CD4-positive, alpha-beta T cell treated with Interleukin-4 for 1 hour (primary cell): ENCODE data around the gene CHSY3.

Experiments
- DNase-seq, 2 donors: peaks; one replicate each; pipeline ENCODE4 v3.0.0-alpha.2; 2020 to 2022

Gene CHSY3

GRCh38 chr5:129951039-129951438 lies 46.8 kb downstream of the CHSY3 start:
- DNase-seq = no peak

DNA sequence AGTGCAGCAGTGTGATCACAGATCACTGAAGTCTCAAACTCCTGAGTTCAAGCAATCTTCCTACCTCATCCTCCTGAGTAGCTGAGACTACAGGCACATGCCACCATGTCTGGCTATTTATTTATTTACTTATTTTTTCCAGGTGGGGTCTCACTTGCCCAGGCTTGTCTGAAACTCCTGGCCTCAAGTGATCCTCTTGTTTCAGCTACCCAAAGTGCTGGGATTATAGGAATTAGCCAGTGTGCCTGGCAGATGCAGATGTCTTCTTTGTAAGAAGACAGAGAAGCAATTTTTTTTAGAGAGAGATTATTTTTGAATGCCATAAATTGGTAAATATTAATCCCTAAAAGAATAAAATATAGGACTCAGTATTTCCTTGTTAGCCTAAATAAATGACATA lies 54.3 kb downstream of the CHSY3 start:
- DNase-seq = no peak

DNA sequence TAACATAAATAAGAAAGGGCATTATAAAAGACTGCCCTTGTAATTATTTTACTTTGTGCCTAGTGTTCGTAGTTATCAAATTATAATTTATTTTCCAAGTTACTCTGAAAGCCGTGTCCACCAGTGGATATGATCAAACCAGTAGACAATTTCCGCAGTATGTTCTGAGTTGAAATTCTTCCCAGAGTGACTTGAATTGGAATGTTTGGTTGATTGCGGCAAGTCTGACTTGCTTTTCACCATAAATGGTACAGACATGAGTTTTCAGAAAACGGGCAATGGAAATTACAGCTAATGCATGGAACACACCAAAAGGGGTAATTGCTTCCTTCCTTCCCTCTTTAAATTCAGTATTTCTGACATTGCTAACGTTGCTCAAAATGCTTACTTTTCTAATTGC lies 56.6 kb downstream of the CHSY3 start:
- DNase-seq = no peak

- no peak for DNase-seq
These were observed 58.2 kb downstream of the CHSY3 start for GRCh38 chr5:129962506-129962905.

- no peak for DNase-seq
These were observed 59.1 kb downstream of the CHSY3 start for GRCh38 chr5:129963359-129963758.

GRCh38 chr5:129966071-129966470 lies 61.8 kb downstream of the CHSY3 start:
- DNase-seq = no peak

DNA sequence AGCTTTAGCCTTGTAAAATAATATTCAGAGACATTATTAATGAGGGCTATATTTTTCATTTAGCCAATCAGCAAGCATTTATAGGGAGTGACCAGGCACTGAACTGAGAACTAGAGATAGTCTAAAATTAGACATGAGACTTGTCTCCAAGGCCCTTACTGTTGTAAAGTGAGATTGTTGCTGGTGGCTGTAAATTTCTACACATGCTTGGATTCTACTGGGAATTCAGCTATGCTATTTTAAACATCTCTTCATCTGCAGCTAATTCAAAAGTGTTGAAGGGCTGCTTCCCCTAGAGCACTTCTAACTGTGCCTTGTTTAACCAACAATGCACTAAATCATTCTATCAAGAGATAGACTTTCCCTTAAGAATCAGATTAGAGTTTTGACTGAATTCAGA lies 67.4 kb downstream of the CHSY3 start:
- no peak for DNase-seq

GRCh38 chr5:129972465-129973141 lies 68.3 kb downstream of the CHSY3 start:
- no peak for DNase-seq

GRCh38 chr5:129973716-129974426 lies 69.6 kb downstream of the CHSY3 start:
- no peak for DNase-seq

DNA sequence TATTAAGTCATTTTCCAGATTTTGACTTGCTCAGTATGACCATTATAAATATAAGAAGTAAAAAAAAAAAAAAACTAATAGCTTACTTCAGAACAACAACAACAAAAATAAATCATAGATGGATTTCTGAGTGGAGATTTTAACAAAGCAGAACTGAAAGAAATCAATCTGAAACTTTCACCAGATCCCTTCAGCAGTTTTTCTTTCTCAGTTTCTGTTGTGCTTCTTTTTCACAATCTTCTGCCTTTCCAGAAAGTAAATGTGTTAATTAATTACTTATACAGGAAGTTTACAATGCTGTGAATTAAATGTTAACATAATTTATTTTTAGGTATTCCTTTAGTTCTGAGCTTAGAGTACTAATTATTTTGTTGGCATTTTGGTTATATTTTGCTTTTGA lies 73.5 kb downstream of the CHSY3 start:
- no peak for DNase-seq

DNA sequence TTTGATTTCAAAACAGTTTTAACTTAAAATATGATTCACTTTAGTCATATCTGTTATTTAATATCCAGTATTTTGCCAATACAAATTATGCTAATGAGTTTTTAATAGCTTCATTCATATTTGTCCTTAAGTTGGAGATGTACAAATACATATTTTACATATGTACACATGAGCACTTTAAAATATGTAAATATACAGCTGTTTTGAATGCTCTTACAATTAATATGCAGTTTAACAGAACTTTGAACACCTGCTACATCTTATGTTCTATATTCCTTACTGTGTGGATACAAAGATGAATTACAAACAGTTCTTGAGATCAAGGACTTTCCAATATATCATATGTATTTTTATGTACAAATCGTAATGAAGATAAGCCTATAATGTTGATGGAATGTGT lies 74.0 kb downstream of the CHSY3 start:
- no peak for DNase-seq

DNA sequence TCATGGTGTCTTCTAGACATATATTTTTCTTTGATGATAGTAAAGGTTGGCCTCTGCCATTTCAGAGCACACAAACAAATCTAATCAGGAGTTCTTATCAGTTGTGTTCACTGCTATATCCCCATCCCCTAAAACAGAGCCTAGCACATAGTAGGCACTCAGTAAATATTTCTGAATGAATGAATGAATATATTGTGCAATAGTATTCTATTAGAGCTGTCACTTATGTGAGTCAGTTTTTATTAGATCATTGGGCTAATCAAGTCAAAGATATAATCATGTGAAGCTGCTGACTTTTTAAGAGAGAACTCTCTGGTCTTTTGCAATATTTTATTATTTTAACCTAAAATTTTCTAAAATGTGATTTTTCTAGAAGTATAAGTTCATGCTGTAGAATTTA lies 84.2 kb downstream of the CHSY3 start:
- DNase-seq = no peak

DNA sequence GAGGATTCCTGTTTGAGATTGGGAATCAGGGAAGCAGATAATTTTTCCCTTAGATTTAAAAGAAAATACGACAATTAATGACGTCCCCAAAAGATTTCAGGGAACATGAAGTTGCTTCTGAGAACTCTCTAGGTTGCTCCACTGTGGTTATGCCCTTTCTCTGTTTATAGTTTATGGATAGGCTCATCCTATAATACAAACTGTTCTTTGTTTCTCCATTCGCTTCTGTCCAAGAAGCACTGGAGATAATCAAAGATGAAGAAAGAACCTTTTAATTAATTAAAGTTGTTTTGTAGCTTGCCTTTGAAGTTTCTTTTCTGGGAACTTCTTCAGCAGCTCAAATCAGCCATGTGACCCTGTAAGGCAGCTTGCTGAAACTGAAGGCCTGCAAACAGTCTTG lies 87.5 kb downstream of the CHSY3 start:
- DNase-seq = no peak

GRCh38 chr5:129996896-129997295 lies 92.6 kb downstream of the CHSY3 start:
- no peak for DNase-seq

GRCh38 chr5:130000460-130000859 lies 96.2 kb downstream of the CHSY3 start:
- DNase-seq = no peak

GRCh38 chr5:130002183-130002582 lies 97.9 kb downstream of the CHSY3 start:
- DNase-seq = no peak

DNA sequence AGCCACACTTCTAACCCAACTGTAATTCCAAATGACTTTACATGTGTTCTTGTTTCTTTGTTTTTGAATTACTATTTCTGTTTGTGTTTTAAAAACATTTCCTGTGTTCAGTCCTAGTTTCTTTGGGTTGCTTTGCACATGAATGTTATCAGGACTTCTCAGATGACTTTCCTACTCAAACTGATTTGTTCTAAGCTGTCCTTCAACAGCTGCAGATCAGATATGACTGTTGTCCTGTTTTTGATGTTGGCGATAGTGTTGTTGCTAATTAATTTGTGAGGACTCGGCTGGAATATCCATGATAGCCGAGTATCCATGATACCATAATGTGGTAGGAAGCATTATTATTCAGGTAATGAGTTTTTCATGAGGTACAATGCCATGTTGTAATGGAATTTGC lies 98.6 kb downstream of the CHSY3 start:
- no peak for DNase-seq

- DNase-seq = no peak
These were observed 107.7 kb downstream of the CHSY3 start for GRCh38 chr5:130011986-130012385.

GRCh38 chr5:130017173-130017572 lies 112.9 kb downstream of the CHSY3 start:
- DNase-seq = no peak

GRCh38 chr5:130018641-130019040 lies 114.4 kb downstream of the CHSY3 start:
- no peak for DNase-seq

DNA sequence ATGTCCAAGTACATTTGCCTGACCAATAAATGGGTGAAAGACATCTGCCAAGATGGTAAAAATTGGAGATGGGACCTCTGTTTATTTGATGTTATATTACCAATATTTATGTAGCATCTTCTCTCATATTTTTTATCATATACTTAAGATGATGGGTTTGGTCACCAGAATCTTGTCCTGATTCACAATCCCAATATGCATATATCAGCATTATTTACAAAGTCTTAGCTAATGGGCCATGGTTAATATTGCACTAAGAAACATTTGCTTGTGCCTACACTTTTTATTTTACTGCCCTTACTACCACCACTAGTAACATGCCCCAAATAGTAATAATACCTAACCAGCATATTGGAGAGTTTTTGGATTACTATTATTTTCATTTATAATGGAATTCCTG lies 116.7 kb downstream of the CHSY3 start:
- DNase-seq = no peak

DNA sequence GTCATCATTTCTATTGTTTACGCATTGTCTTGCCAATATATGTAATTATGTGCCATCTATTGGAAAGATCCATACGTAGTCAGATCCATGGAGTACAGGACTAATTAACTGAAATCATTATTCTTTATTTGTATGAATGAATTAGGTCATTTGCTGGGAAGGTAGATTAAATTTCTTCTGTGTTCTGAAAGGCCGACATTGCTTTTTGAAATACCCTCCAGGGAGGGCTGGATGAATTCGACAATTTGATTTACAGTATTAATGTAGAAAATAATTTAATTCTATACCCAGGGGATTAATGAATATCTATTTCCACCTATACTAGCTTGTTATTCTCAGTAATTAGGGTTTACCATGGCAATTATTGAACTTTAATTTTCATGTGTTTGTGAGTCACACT lies 117.6 kb downstream of the CHSY3 start:
- DNase-seq = no peak

DNA sequence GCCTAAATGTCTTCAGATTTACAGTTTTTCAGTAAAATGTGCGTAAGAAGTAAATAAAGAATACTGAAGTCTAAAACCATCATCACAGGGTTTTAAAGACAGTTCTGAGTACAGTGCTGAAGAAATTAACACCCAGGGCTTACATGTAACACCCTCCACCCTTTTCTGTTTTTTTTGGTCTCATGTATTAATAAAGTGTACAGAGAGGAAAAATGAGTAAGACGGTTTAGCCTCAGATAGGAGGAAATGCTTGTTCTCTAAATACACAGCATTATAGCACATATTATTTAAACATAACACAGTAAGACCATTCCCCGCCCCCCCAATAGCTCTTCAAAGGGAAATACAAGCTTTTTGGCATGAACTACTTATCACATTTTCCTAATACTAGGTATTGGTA lies 119.3 kb downstream of the CHSY3 start:
- DNase-seq = no peak

DNA sequence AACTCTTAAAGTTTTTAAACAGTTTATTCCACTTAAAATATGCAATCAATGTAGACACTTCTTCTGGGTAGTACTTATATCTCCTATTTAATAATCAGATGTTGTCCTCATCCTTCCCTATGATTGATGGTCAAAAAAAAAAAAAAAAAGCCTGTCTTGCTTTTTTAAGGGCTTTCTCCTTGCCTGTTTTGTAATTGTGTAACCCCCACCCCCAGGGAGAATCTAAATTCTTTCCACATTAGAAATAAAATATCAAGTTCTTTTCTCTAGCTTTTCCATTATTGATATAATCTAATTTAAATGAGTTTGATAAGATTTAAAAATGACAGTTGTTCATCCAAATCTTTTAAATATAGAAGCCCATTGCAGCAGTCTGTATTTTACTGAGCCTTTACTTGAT lies 119.7 kb downstream of the CHSY3 start:
- no peak for DNase-seq

DNA sequence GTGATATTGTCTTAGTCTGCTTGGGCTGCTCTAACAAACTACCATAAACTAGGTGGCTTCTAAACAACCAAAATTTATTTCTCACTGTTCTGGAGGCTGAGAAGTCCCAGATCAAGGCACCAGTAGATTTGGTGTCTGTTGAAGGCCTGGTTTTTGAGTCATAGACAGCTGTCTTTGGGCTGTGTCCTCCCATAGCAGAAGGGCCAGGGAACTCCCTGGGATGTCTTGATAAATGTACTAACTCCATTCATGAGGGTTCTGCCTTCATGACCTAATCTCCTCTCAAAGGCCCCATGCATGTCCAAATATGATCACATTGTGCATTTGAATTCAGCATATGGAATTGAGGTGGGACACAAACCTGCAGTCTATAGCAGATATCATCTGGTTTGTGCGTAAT lies 121.2 kb downstream of the CHSY3 start:
- no peak for DNase-seq
